HCT116 (cell line): ENCODE data around the gene TAS2R46.

Experiments used
- CEBPB ChIP-seq: IDR thresholded peaks from 2 replicates; pipeline ENCODE4 v1.6.1; 2012; ENCODE audit warnings: low read depth
- EZH2 ChIP-seq: fragments of 200-600 bp; sonication (generic); IDR thresholded peaks from 2 replicates; pipeline ENCODE4 v1.6.1; 2017; ENCODE audit warnings: antibody characterized with exemption, mixed run types
- EZH2phosphoT487 ChIP-seq: fragments of 200-600 bp; IDR thresholded peaks from 2 replicates; pipeline ENCODE4 v1.6.1; 2018; ENCODE audit warnings: antibody characterized with exemption, borderline replicate concordance
- JUND ChIP-seq: IDR thresholded peaks from 2 replicates; pipeline ENCODE4 v1.6.1; 2012
- POLR2A ChIP-seq: IDR thresholded peaks from 2 replicates; pipeline ENCODE4 v1.7.0; 2011; ENCODE audit warnings: borderline replicate concordance; ENCODE audit not compliant: insufficient read depth, insufficient read length; ENCODE audit errors: extremely low read depth
- POLR2AphosphoS5 ChIP-seq: IDR thresholded peaks from 2 replicates; pipeline ENCODE4 v1.6.1; 2011; ENCODE audit warnings: mild to moderate bottlenecking, low read depth, low read length, moderate library complexity
- RAD21 ChIP-seq: IDR thresholded peaks from 2 replicates; pipeline ENCODE4 v1.6.1; 2012; ENCODE audit warnings: low read depth, mild to moderate bottlenecking
- SP1 ChIP-seq: IDR thresholded peaks from 2 replicates; pipeline ENCODE4 v1.6.1; 2012; ENCODE audit warnings: low read depth
- SRF ChIP-seq: IDR thresholded peaks from 2 replicates; pipeline ENCODE4 v1.6.1; 2012; ENCODE audit warnings: low read depth
- TCF7L2 ChIP-seq: IDR thresholded peaks from 2 replicates; pipeline ENCODE4 v1.7.0; 2011; ENCODE audit warnings: borderline replicate concordance, inconsistent platforms; ENCODE audit not compliant: insufficient read depth, insufficient read length; ENCODE audit errors: extremely low read depth
- ZNF274 ChIP-seq: fragments of 200-500 bp; sonication (Bioruptor generic); IDR thresholded peaks from 2 replicates; pipeline ENCODE4 v1.6.1; 2014; ENCODE audit warnings: mild to moderate bottlenecking, low read depth, low read length, inconsistent platforms
- TF ChIP-seq, protein P1 (sequence below), 3 experiments: fragments of 200-600 bp in 1 of 3; sonication (generic) in 1 of 3; IDR thresholded peaks in 2 of 3; conservative IDR thresholded peaks in 1 of 3; 2 replicates each; pipeline ENCODE4 v1.5.1; 2012 to 2017; ENCODE audit warnings: low read depth in 2 of 3, low read length in 2 of 3, antibody characterized with exemption in 1 of 3, borderline replicate concordance in 1 of 3, control low read depth in 1 of 3, mild to moderate bottlenecking in 1 of 3, mixed read lengths in 1 of 3, mixed run types in 1 of 3, moderate library complexity in 1 of 3; ENCODE audit not compliant: insufficient read depth in 1 of 3
- TF ChIP-seq, protein P2 (sequence below): IDR thresholded peaks from 2 replicates; pipeline ENCODE4 v1.6.1; 2012

DNA sequence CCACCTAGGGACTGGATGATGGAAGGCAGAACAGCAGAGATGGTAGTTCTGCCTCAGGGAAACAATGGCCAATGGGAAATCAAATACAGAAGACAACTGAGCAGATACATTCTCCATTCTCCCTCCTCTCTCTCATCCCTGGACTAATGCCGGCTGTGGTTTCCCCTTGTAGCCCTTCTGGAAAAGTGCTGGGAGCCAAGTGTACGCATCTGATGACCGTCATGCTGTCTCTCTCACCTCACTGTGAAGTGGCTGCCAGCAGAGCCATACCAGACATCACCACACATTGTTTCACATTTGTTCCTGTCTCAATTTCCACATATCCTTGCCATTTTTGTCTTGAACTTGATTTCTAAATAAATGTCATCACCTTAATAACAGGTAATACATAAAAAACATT lies 3.1 kb downstream of the TAS2R46 start:
- TF ChIP-seq SP1 = no peak
- TF ChIP-seq, protein P1, sequence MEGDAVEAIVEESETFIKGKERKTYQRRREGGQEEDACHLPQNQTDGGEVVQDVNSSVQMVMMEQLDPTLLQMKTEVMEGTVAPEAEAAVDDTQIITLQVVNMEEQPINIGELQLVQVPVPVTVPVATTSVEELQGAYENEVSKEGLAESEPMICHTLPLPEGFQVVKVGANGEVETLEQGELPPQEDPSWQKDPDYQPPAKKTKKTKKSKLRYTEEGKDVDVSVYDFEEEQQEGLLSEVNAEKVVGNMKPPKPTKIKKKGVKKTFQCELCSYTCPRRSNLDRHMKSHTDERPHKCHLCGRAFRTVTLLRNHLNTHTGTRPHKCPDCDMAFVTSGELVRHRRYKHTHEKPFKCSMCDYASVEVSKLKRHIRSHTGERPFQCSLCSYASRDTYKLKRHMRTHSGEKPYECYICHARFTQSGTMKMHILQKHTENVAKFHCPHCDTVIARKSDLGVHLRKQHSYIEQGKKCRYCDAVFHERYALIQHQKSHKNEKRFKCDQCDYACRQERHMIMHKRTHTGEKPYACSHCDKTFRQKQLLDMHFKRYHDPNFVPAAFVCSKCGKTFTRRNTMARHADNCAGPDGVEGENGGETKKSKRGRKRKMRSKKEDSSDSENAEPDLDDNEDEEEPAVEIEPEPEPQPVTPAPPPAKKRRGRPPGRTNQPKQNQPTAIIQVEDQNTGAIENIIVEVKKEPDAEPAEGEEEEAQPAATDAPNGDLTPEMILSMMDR (IDR thresholded peaks at IDR 0.05 in 2 of 3, conservative IDR thresholded peaks at IDR 0.05 in 1 of 3; ENCODE audit: borderline replicate concordance in 1 of 3, insufficient read depth in 1 of 3, low read depth in 2 of 3, low read length in 2 of 3) = no peak
- no peak for TF ChIP-seq POLR2AphosphoS5
- no peak for TF ChIP-seq CEBPB
- no peak for TF ChIP-seq POLR2A
- TF ChIP-seq, protein P2, sequence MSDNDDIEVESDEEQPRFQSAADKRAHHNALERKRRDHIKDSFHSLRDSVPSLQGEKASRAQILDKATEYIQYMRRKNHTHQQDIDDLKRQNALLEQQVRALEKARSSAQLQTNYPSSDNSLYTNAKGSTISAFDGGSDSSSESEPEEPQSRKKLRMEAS = no peak
- no peak for TF ChIP-seq JUND
- no peak for TF ChIP-seq TCF7L2
- no peak for TF ChIP-seq EZH2
- no peak for TF ChIP-seq EZH2phosphoT487
- no peak for TF ChIP-seq SRF
- TF ChIP-seq ZNF274 = no peak
- no peak for TF ChIP-seq RAD21
